Dedifferentiated amniotic fluid mesenchymal stem cell (primary cell): Measurements from ENCODE around the gene BUB3.

ENCODE experiments used
- DNase-seq: peaks from one replicate; pipeline ENCODE4 v3.0.0-alpha.2; 2016; ENCODE audit errors: extremely low spot score

BUB3 gene

GRCh38 chr10:123204127-123204461 is 49.9 kb downstream of the BUB3 start:
- no peak for DNase-seq

- DNase-seq, result no peak
Measured at GRCh38 chr10:123205041-123205440, 50.8 kb downstream of the BUB3 start.

- DNase-seq, result no peak
Measured at GRCh38 chr10:123212063-123212462, 57.9 kb downstream of the BUB3 start.

DNA sequence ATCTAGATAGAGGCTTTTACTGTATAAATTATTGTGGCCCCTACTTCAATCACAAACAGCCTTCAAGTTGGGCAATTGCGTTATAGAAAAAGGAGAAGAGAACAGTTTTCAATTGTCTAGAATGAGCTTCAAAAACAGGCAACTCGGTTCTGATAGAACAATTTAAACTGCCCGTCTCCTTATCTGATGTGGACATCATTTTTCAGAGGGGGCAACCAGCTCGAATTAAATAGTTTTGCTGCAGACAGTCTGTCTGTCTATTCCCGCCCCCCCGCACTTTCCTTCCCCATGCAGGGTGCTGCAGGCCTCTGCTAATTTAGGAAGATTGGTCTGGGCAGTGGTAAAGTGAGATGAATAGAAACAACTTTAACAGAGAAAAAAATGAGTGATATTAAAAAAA is 58.4 kb downstream of the BUB3 start:
- no peak for DNase-seq

- no peak for DNase-seq
Measured at GRCh38 chr10:123213192-123213591, 59.0 kb downstream of the BUB3 start.
